A549 (cell line): Measurements from ENCODE around the gene VPS18. TPM values are rescaled to one million over a fixed set of nuclear protein-coding genes. Genes with fewer than 3 reads are reported as not detected.
A peak's percentile ranks its signal among the peaks of the same experiment; 100 is the strongest.

Source experiments
- ATAC-seq, 2 experiments: fragments of 200-7000 bp in 1 of 2; fragments of >200 bp in 1 of 2; cut with Nextera tagmentation in 1 of 2; cut with Tn5 transposase in 1 of 2; 3 replicates each; pipeline versions ENCODE4 v1.8.0 to v1.9.1; 2018 to 2020; ENCODE audit warnings: mild to moderate bottlenecking in 1 of 2, moderate library complexity in 1 of 2
- CTCF ChIA-PET: fragments of 300-600 bp; sonication (Branson Sonifier 250); formaldehyde crosslinking; extraction: SDS; loops from one replicate; lab custom pipeline; 2021; ENCODE audit warnings: antibody characterized with exemption, inconsistent platforms; lab: Yijun Ruan, JAX
- POLR2A ChIA-PET: fragments of 350-600 bp; formaldehyde crosslinking; extraction: SDS; loops from one replicate; lab custom pipeline; 2021; ENCODE audit warnings: antibody characterized with exemption, inconsistent platforms; lab: Yijun Ruan, JAX
- DNase-seq, 2 experiments: peaks; one replicate each; pipeline versions ENCODE4 v3.0.0 to v3.0.0-alpha.2; 2011 to 2016; ENCODE audit warnings: low read depth in 1 of 2, low spot score in 1 of 2
- FAIRE-seq: peaks from 2 replicates; lab custom pipeline; 2011; peaks lifted over from hg19 to GRCh38; lab: Jason Lieb, UNC
- H3K27ac ChIP-seq, 2 experiments: fragments of >200 bp; sonication (Bioruptor Twin); formaldehyde crosslinking; 3 replicates each; pipeline ENCODE4 v1.5.1; 2016 to 2017
- H3K4me1 ChIP-seq: fragments of >200 bp; sonication (Bioruptor Twin); formaldehyde crosslinking; 3 replicates; pipeline ENCODE4 v1.6.1; 2016
- H3K4me2 ChIP-seq: fragments of >200 bp; sonication (Bioruptor Twin); formaldehyde crosslinking; 3 replicates; pipeline ENCODE4 v1.6.1; 2016
- H3K4me3 ChIP-seq: fragments of >200 bp; sonication (Bioruptor Twin); formaldehyde crosslinking; 3 replicates; pipeline ENCODE4 v1.5.1; 2016
- H3K9me3 ChIP-seq: fragments of >200 bp; sonication (Bioruptor Twin); formaldehyde crosslinking; 3 replicates; pipeline ENCODE4 v1.6.1; 2016
- ATOH8 ChIP-seq: fragments of 250-450 bp; sonication (Bioruptor Pico); IDR thresholded peaks from 2 replicates; pipeline ENCODE4 v1.5.0; 2020; ENCODE audit warnings: low read depth, mild to moderate bottlenecking, moderate library complexity
- BCL3 ChIP-seq: fragments of >200 bp; sonication (Bioruptor Twin); formaldehyde crosslinking; IDR thresholded peaks from 3 replicates; pipeline ENCODE4 v1.6.1; 2016
- BHLHE40 ChIP-seq: IDR thresholded peaks from 2 replicates; pipeline ENCODE4 v1.6.1; 2012; ENCODE audit warnings: low read depth, low read length, inconsistent platforms
- CBX8 ChIP-seq: fragments of 200-600 bp; sonication (generic); IDR thresholded peaks from 2 replicates; pipeline ENCODE4 v1.6.1; 2016
- CEBPB ChIP-seq, 2 experiments: fragments of >200 bp in 1 of 2; sonication (Bioruptor Twin) in 1 of 2; formaldehyde crosslinking in 1 of 2; IDR thresholded peaks; 2 replicates each; pipeline ENCODE4 v1.6.1; 2012 to 2016
- EHF ChIP-seq: fragments of 250-450 bp; sonication (Bioruptor Pico); IDR thresholded peaks from 2 replicates; pipeline ENCODE4 v1.5.0; 2020; ENCODE audit warnings: mild to moderate bottlenecking
- EP300 ChIP-seq, 2 experiments: fragments of >200 bp; sonication (Bioruptor Twin); formaldehyde crosslinking; IDR thresholded peaks; 2 replicates in 1 of 2; 3 replicates in 1 of 2; pipeline ENCODE4 v1.6.1; 2016 to 2017
- FOSL2 ChIP-seq, 2 experiments: fragments of 450-650 bp in 1 of 2; fragments of >200 bp in 1 of 2; sonication (Bioruptor Twin) in 1 of 2; formaldehyde crosslinking; IDR thresholded peaks; 2 replicates each; pipeline versions ENCODE4 v1.5.0 to v1.6.1; 2016 to 2020; ENCODE audit warnings: mild to moderate bottlenecking in 1 of 2, moderate library complexity in 1 of 2
- FOXS1 ChIP-seq: fragments of 250-450 bp; sonication (Bioruptor Pico); IDR thresholded peaks from 2 replicates; pipeline ENCODE4 v1.5.0; 2020; ENCODE audit warnings: mild to moderate bottlenecking, moderate library complexity
- HDAC2 ChIP-seq: fragments of 200-600 bp; sonication (generic); IDR thresholded peaks from 2 replicates; pipeline ENCODE4 v1.6.1; 2016
- HOXB13 ChIP-seq: fragments of 250-450 bp; sonication (Bioruptor Pico); IDR thresholded peaks from 2 replicates; pipeline ENCODE4 v1.5.0; 2020; ENCODE audit warnings: low read depth, mild to moderate bottlenecking, moderate library complexity
- HOXB5 ChIP-seq: fragments of 250-450 bp; sonication (Bioruptor Pico); IDR thresholded peaks from 2 replicates; pipeline ENCODE4 v1.5.0; 2020; ENCODE audit warnings: mild to moderate bottlenecking, moderate library complexity
- JUN ChIP-seq, 2 experiments: fragments of >200 bp; sonication (Bioruptor Twin); formaldehyde crosslinking; IDR thresholded peaks; 2 replicates in 1 of 2; 3 replicates in 1 of 2; pipeline ENCODE4 v1.6.1; 2016 to 2017
- KDM1A ChIP-seq: fragments of 200-600 bp; sonication (generic); IDR thresholded peaks from 2 replicates; pipeline ENCODE4 v1.6.1; 2016; ENCODE audit warnings: low read depth, mild to moderate bottlenecking
- PHF8 ChIP-seq: fragments of 200-600 bp; sonication (generic); IDR thresholded peaks from 2 replicates; pipeline ENCODE4 v1.6.1; 2016; ENCODE audit warnings: low read depth, mild to moderate bottlenecking, antibody characterized with exemption, moderate library complexity, borderline replicate concordance
- POLR2A ChIP-seq: IDR thresholded peaks from 2 replicates; pipeline ENCODE4 v1.6.1; 2012; ENCODE audit warnings: mild to moderate bottlenecking, low read length
- POLR2AphosphoS2 ChIP-seq: conservative IDR thresholded peaks from 2 replicates; pipeline ENCODE4 v1.6.1; 2012; ENCODE audit warnings: low read length, improper control_type of control experiment, inconsistent platforms
- RARB ChIP-seq: fragments of 250-450 bp; sonication (Bioruptor Pico); IDR thresholded peaks from 2 replicates; pipeline ENCODE4 v1.8.0; 2021; ENCODE audit warnings: mild to moderate bottlenecking, moderate library complexity
- RFX5 ChIP-seq: fragments of 450-650 bp; IDR thresholded peaks from 2 replicates; pipeline ENCODE4 v1.7.1; 2014; ENCODE audit warnings: antibody characterized with exemption, mild to moderate bottlenecking, moderate library complexity
- SREBF2 ChIP-seq: fragments of 450-650 bp; IDR thresholded peaks from 2 replicates; pipeline ENCODE4 v1.6.1; 2014; ENCODE audit warnings: mild to moderate bottlenecking, moderate library complexity
- TFCP2L1 ChIP-seq: fragments of 250-450 bp; sonication (Bioruptor Pico); IDR thresholded peaks from 2 replicates; pipeline ENCODE4 v1.5.0; 2021; ENCODE audit warnings: mild to moderate bottlenecking
- TP53 ChIP-seq: fragments of 250-450 bp; sonication (Bioruptor Pico); IDR thresholded peaks from 2 replicates; pipeline ENCODE4 v1.5.0; 2021; ENCODE audit warnings: mild to moderate bottlenecking, moderate library complexity
- ZC3H11A ChIP-seq: fragments of 450-650 bp; IDR thresholded peaks from 2 replicates; pipeline ENCODE4 v1.6.1; 2014; ENCODE audit warnings: antibody characterized with exemption, mild to moderate bottlenecking
- ZFP36 ChIP-seq: fragments of 450-650 bp; IDR thresholded peaks from 2 replicates; pipeline ENCODE4 v1.6.1; 2014; ENCODE audit warnings: borderline replicate concordance; ENCODE audit not compliant: partially characterized antibody
- ZNF302 ChIP-seq: fragments of 250-450 bp; sonication (Bioruptor Pico); IDR thresholded peaks from 2 replicates; pipeline ENCODE4 v1.9.0; 2021; ENCODE audit warnings: inconsistent platforms, mild to moderate bottlenecking, moderate library complexity
- WGBS: methylation state at CpG from one replicate; pipeline ENCODE4 v1.1.6; 2017; ENCODE audit errors: missing lambda C conversion rate; 5-methylcytosine and 5-hydroxymethylcytosine counted together
- polyA plus RNA-seq, 4 experiments: library from polyadenylated mRNA; depleted of rRNA in 3 of 4; stranded (reverse); fragments of >200 nt; fragmentation: RNase III in 1 of 4; extraction: RNeasy Plus Mini Kit Qiagen cat#74134 plus additional on column Dnase treatment in 1 of 4; gene quantifications; 2 replicates in 3 of 4; 3 replicates in 1 of 4; pipeline ENCODE4 v1.2.3, GENCODE V29; 2011 to 2017
- TF ChIP-seq, protein P1 (sequence below): fragments of >200 bp; sonication (Bioruptor Twin); formaldehyde crosslinking; IDR thresholded peaks from 3 replicates; pipeline ENCODE4 v1.5.1; 2016
- TF ChIP-seq, protein P2 (sequence below): fragments of 150-350 bp; IDR thresholded peaks from 2 replicates; pipeline ENCODE4 v1.6.1; 2014; ENCODE audit warnings: low read depth, mild to moderate bottlenecking, low read length
- TF ChIP-seq, protein P3 (sequence below): IDR thresholded peaks from 2 replicates; pipeline ENCODE4 v1.6.1; 2012

VPS18 gene
- polyA plus RNA-seq, 2 of the 4 experiments (the other 2 are of a cell fraction): 9.0 to 15.2 TPM

GRCh38 chr15:40952301-40952900 is 58.2 kb downstream of the VPS18 start:
- FAIRE-seq (no peak), DNase-seq (no peak)
- POLR2A ChIA-PET: interaction anchor here (0.8 to 1.9 kb wide), 10 partner anchors 8 to 279 kb away, joined by 3 to 29 read pairs (median 4); partner anchors contain the start of genes CHP1, DLL4, EXD1 and INO80
- peak overlapping the region; percentile 94 for H3K4me3 ChIP-seq
- no peak for TF ChIP-seq TFCP2L1 (CRISPR knock-in tag)
- TF ChIP-seq, protein P1, sequence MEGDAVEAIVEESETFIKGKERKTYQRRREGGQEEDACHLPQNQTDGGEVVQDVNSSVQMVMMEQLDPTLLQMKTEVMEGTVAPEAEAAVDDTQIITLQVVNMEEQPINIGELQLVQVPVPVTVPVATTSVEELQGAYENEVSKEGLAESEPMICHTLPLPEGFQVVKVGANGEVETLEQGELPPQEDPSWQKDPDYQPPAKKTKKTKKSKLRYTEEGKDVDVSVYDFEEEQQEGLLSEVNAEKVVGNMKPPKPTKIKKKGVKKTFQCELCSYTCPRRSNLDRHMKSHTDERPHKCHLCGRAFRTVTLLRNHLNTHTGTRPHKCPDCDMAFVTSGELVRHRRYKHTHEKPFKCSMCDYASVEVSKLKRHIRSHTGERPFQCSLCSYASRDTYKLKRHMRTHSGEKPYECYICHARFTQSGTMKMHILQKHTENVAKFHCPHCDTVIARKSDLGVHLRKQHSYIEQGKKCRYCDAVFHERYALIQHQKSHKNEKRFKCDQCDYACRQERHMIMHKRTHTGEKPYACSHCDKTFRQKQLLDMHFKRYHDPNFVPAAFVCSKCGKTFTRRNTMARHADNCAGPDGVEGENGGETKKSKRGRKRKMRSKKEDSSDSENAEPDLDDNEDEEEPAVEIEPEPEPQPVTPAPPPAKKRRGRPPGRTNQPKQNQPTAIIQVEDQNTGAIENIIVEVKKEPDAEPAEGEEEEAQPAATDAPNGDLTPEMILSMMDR: no peak
- TF ChIP-seq KDM1A: no peak
- no peak for TF ChIP-seq CEBPB (IDR thresholded peaks at IDR 0.05)
- no peak for TF ChIP-seq SREBF2
- TF ChIP-seq, protein P2, sequence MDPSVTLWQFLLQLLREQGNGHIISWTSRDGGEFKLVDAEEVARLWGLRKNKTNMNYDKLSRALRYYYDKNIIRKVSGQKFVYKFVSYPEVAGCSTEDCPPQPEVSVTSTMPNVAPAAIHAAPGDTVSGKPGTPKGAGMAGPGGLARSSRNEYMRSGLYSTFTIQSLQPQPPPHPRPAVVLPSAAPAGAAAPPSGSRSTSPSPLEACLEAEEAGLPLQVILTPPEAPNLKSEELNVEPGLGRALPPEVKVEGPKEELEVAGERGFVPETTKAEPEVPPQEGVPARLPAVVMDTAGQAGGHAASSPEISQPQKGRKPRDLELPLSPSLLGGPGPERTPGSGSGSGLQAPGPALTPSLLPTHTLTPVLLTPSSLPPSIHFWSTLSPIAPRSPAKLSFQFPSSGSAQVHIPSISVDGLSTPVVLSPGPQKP: no peak
- no peak for TF ChIP-seq HDAC2
- no peak for TF ChIP-seq HOXB13 (CRISPR knock-in tag)
- TF ChIP-seq ZC3H11A: no peak
- no peak for TF ChIP-seq POLR2AphosphoS2
- no peak for TF ChIP-seq RARB (CRISPR knock-in tag)
- TF ChIP-seq ZNF302 (CRISPR knock-in tag): no peak
- no peak for TF ChIP-seq CBX8
- TF ChIP-seq FOSL2 (IDR thresholded peaks at IDR 0.05): no peak
- no peak for TF ChIP-seq FOSL2 (CRISPR knock-in tag; IDR thresholded peaks at IDR 0.05)
- no peak for TF ChIP-seq RFX5
- TF ChIP-seq, protein P3, sequence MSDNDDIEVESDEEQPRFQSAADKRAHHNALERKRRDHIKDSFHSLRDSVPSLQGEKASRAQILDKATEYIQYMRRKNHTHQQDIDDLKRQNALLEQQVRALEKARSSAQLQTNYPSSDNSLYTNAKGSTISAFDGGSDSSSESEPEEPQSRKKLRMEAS: no peak
- TF ChIP-seq, all 56 proteins: peak for 0
- H3K4me2 ChIP-seq: peak overlapping the region; percentile 100
- ATAC-seq: no peak; a peak in 1 of 6 replicates
- CTCF ChIA-PET: interaction anchor here (0.6 to 8.7 kb wide), 5 partner anchors 10 to 48 kb away, joined by 3 to 76 read pairs (median 3); no protein-coding TSS in a partner anchor
- peaks cover 33% of the 10 kb centered on the region for H3K4me1 ChIP-seq
- peak overlapping the region; percentile 98 to 99 for H3K27ac ChIP-seq
- WGBS: 84% methylated on average over 10 of the region's 23 CpGs
- H3K9me3 ChIP-seq: no peaks in the 10 kb centered on the region

- 6% methylated on average over 10 of the region's 72 CpGs for WGBS
- peak within 1 kb of the TSS; percentile 94 for H3K4me3 ChIP-seq
- TF ChIP-seq EHF (no peak), FOXS1 (CRISPR knock-in tag) (no peak), EP300 (IDR thresholded peaks at IDR 0.05) (no peak), HOXB5 (CRISPR knock-in tag) (no peak), SREBF2 (no peak), ATOH8 (no peak), POLR2A (no peak; the same call in none of the 2 replicates), RFX5 (0 out of 2 replicates have a peak, but pooled peaks have one; percentile 45), ZFP36 (no peak), CBX8 (no peak), BCL3 (peak; percentile 76), FOSL2 (IDR thresholded peaks at IDR 0.05) (no peak), FOSL2 (CRISPR knock-in tag; IDR thresholded peaks at IDR 0.05) (0 out of 2 replicates have a peak, but pooled peaks have one; percentile 8), POLR2AphosphoS2 (no peak), CEBPB (IDR thresholded peaks at IDR 0.05) (peak; percentile 94 to 97), TP53 (no peak), BHLHE40 (no peak), JUN (IDR thresholded peaks at IDR 0.05) (peak; percentile 56 to 91), PHF8 (peak; percentile 39; the same call in 1 of the 2 replicates)
- TF ChIP-seq, protein P3: peak; percentile 82; the same call in 1 of the 2 replicates
These were observed 58.9 kb downstream of the VPS18 start, which contains the start of gene CHAC1 for GRCh38 chr15:40952901-40953712. Gene CHAC1, plus strand, starts transcription at chr15:40953471. Its CDS starts 113 bp downstream, at chr15:40953584.

More at GRCh38 chr15:40952901-40953712, 58.9 kb downstream of the VPS18 start, which contains the start of gene CHAC1:
- ChIA-PET POLR2A (interaction anchor here (0.6 to 1.9 kb wide), 13 partner anchors 9 to 278 kb away, joined by 3 to 29 read pairs (median 4); partner anchors contain the start of genes CHP1, DLL4, EXD1 and INO80), CTCF (interaction anchor here (0.6 to 8.7 kb wide), 5 partner anchors 11 to 288 kb away, joined by 3 to 76 read pairs (median 3); no protein-coding TSS in a partner anchor)
- H3K9me3 ChIP-seq: no peaks in the 10 kb centered on the region
- DNase-seq: peak; percentile 94 to 97
- FAIRE-seq: no peak
- H3K27ac ChIP-seq: peak within 1 kb of the TSS; percentile 98 to 99
- H3K4me1 ChIP-seq: peaks cover 33% of the 10 kb centered on the region
- peak; percentile 96 for ATAC-seq
- peak within 1 kb of the TSS; percentile 100 for H3K4me2 ChIP-seq
